Fibroblast of the aortic adventitia (primary cell): ENCODE measurements around the gene ZSCAN5A. TPM values are rescaled to one million over a fixed set of nuclear protein-coding genes. Genes with fewer than 3 reads are reported as not detected.
A peak's percentile ranks its signal among the peaks of the same experiment; 100 is the strongest.

Experiments used
- DNase-seq: peaks from one replicate; pipeline ENCODE4 v3.0.0-alpha.2; 2010; ENCODE audit warnings: low read depth
- H3K4me3 ChIP-seq: 2 replicates; pipeline ENCODE4 v1.5.1; 2011; ENCODE audit warnings: low read depth, mild to moderate bottlenecking, control low read depth, low read length, moderate library complexity
- CTCF ChIP-seq: IDR thresholded peaks from 2 replicates; pipeline ENCODE4 v1.5.1; 2011; ENCODE audit warnings: mild to moderate bottlenecking, low read length, control low read depth, inconsistent platforms; ENCODE audit not compliant: insufficient read depth
- total RNA-seq: library from RNA; depleted of rRNA; stranded (reverse); fragments of >200 nt; gene quantifications from 2 replicates; pipeline ENCODE4 v1.2.3, GENCODE V29; 2012; ENCODE audit warnings: low replicate concordance

ZSCAN5A gene
- total RNA-seq, 1 donor, result 6.1 TPM

DNA sequence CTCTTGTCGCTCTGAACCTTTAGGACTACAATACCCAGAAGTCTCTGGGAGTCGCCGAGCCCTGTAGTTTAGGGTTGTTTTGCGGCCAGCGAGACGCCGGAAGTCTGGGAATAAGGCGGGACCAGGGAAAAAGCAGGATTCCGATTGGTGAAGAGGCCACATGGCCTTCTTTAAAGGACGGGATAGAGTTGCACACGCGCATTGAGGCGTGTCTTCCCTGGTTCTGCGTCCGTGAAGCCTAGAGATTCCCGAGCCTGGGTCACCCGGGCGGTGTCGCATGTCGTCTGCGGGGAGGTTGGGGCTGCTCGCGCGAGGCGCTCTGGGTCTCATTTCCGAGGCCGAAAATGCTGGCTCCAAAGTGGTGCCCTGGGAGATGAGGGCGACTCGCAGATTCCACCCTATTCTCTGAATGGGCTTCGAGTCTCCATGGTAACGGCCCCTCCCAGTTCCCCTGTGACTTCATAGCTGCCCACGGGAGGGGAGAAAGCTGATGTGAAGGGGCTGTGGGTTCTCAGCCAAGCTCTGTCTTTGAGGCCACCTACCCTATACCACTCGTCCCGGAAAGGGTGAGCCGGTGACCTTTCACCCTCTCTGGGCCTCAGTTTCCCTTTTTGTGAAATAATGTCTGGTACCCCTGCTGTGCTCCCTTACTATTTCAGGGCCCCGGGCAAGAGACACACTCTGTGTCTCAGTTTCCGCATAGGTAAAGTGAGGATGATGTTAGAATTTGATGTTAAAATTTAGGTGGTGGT lies 614 bp upstream of the ZSCAN5A start:
- peak; percentile 99 for DNase-seq
- peak overlapping the region; percentile 95 for H3K4me3 ChIP-seq
- no peak for TF ChIP-seq CTCF

GRCh38 chr19:56314018-56314380 lies 640 bp downstream of the ZSCAN5A start:
- no peak for DNase-seq
- no peak for TF ChIP-seq CTCF
- peak overlapping the region; percentile 95 for H3K4me3 ChIP-seq

GRCh38 chr19:56312787-56313657 lies 1.6 kb downstream of the ZSCAN5A start:
- no peak overlapping the region for H3K4me3 ChIP-seq
- no peak for TF ChIP-seq CTCF
- DNase-seq, result no peak

- H3K4me3 ChIP-seq, result no peak overlapping the region
- TF ChIP-seq CTCF, result no peak
- DNase-seq, result no peak
Measured at GRCh38 chr19:56312342-56312741, 2.3 kb downstream of the ZSCAN5A start.

- no peak for DNase-seq
- no peak overlapping the region for H3K4me3 ChIP-seq
- no peak for TF ChIP-seq CTCF
Measured at GRCh38 chr19:56310462-56310861, 4.2 kb downstream of the ZSCAN5A start.

DNA sequence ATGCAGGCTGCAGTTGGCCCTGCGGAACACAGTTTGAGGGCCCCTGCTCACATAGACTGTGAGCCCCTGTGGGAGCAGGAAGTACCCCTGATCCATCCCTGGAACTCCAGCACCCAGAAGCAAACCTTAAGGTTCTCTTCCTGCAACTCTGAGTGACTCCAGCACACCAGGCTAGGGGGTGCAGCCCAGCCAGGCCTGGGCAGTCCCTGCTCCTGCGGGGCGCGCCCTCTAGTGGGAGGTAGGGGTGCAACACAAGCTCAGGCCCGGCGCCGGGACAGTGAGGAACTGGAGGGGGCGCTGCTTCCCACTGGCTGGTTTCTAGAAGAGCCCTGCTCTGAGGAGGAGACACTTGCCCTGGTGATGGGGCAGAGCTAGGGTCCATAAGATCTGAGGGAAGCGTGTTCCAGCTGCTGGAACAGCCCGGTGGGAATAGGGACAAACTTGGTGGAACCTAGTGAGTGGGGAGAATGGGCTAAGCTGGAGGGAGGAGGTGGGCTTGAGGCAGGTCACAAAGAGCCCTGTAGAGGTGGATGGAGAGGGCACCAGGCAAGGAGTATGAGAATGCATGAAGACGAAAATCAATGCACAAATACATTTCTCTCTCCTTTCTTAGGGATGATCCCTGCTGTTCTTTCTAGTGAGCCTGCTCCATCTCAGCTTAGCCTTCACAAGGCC lies 5.0 kb downstream of the ZSCAN5A start:
- DNase-seq, result peak; percentile 7

More for the DNA sequence above, 5.0 kb downstream of the ZSCAN5A start:
- TF ChIP-seq CTCF, result peak; percentile 59
- no peak overlapping the region for H3K4me3 ChIP-seq
